ENCODE measurements around the gene SMIM30. TPM values are rescaled to one million over a fixed set of nuclear protein-coding genes. Genes with fewer than 3 reads are reported as not detected.
A peak's percentile ranks its signal among the peaks of the same experiment; 100 is the strongest.
"Not testable (repeated sequence)": the region's sequence is repeated elsewhere in the genome, so short reads cannot be mapped to it uniquely, and the experiment has no call there.

Gene SMIM30
- total RNA-seq, 2 experiments from 2014 or later, result 2.7 to 3.5 TPM

GRCh38 chr7:113119429-113119828, 1.1 kb upstream of the SMIM30 start:
- H3K36me3 ChIP-seq (ENCODE audit: insufficient read depth, low read length), result peaks cover 8% of the 10 kb centered on the region
- DNase-seq (no peak), ATAC-seq (ENCODE audit: poor library complexity) (no peak)
- Mint-ChIP-seq H3K9me3 (no peaks in the 10 kb centered on the region), H3K27me3 (no peaks in the 10 kb centered on the region), H3K27ac (peak overlapping the region; percentile 88), H3K36me3 (ENCODE audit: low read depth) (peaks cover 21% of the 10 kb centered on the region), H3K4me3 (peak overlapping the region; percentile 94), H3K4me1 (ENCODE audit: low read depth) (peaks cover 21% of the 10 kb centered on the region)
- H3K4me3 ChIP-seq (ENCODE audit: low read length), result no peak overlapping the region
- H3K27ac ChIP-seq (ENCODE audit: low read depth in 1 of 2, low read length in 2 of 2), result no peak overlapping the region
- intact Hi-C loops (cut with DNase I, micrococcal nuclease), result loop anchor here (2.0 to 10.0 kb wide), 7 partner anchors 177 to 1557 kb away; partner anchors contain the start of genes DOCK4 (in 1 of the 2), IFRD1 (in 1 of the 2), IMMP2L (in 1 of the 2) and ZNF277 (in 1 of the 2)
- H3K9me3 ChIP-seq (ENCODE audit: control insufficient read depth in 1 of 2, insufficient read depth in 1 of 2, low read length in 2 of 2), result no peaks in the 10 kb centered on the region
- ChIA-PET POLR2A (no interaction called here), CTCF (no interaction called here)
- no peak for TF ChIP-seq CTCF (IDR thresholded peaks at IDR 0.05)
- peaks cover 4% of the 10 kb centered on the region for H3K4me1 ChIP-seq (ENCODE audit: insufficient read depth, low read length)
- H3K27me3 ChIP-seq (ENCODE audit: control insufficient read depth in 1 of 2, insufficient read depth in 2 of 2, low read length in 2 of 2), result no peaks in the 10 kb centered on the region

- POLR2A ChIA-PET; H3K27ac Mint-ChIP-seq; H3K9me3 Mint-ChIP-seq; H3K4me3 ChIP-seq (ENCODE audit: low read length); H3K9me3 ChIP-seq (ENCODE audit: control insufficient read depth in 1 of 2, insufficient read depth in 1 of 2, low read length in 2 of 2); H3K27me3 Mint-ChIP-seq; H3K4me1 ChIP-seq (ENCODE audit: insufficient read depth, low read length); H3K27ac ChIP-seq (ENCODE audit: low read depth in 1 of 2, low read length in 2 of 2); H3K27me3 ChIP-seq (ENCODE audit: control insufficient read depth in 1 of 2, insufficient read depth in 2 of 2, low read length in 2 of 2); H3K36me3 ChIP-seq (ENCODE audit: insufficient read depth, low read length); ATAC-seq (ENCODE audit: poor library complexity): not testable (repeated sequence)
- H3K36me3 Mint-ChIP-seq (ENCODE audit: low read depth), result peaks cover 23% of the 10 kb centered on the region
- CTCF ChIA-PET, result interaction anchor here (0.6 kb wide), 1 partner anchor 24 kb away, joined by 3 read pairs; no protein-coding TSS in a partner anchor
- intact Hi-C loops (cut with DNase I, micrococcal nuclease), result loop anchor here (5.0 to 10.0 kb wide), 6 partner anchors 175 to 1555 kb away; partner anchors contain the start of genes DOCK4 (in 1 of the 2), IFRD1 (in 1 of the 2), IMMP2L (in 1 of the 2) and ZNF277 (in 1 of the 2)
- H3K4me3 Mint-ChIP-seq, result peak overlapping the region; percentile 71
- peaks cover 21% of the 10 kb centered on the region for H3K4me1 Mint-ChIP-seq (ENCODE audit: low read depth)
- peak in 2 of 14 experiments; percentile 9 to 15 for DNase-seq
These were observed 980 bp downstream of the SMIM30 start for GRCh38 chr7:113117374-113117774.

- Histone ChIP-seq H3K36me3 (ENCODE audit: insufficient read depth, low read length) (peaks cover 8% of the 10 kb centered on the region), H3K27me3 (ENCODE audit: control insufficient read depth in 1 of 2, insufficient read depth in 2 of 2, low read length in 2 of 2) (no peaks in the 10 kb centered on the region), H3K4me3 (ENCODE audit: low read length) (no peak overlapping the region), H3K4me1 (ENCODE audit: insufficient read depth, low read length) (peaks cover 3% of the 10 kb centered on the region), H3K9me3 (ENCODE audit: control insufficient read depth in 1 of 2, insufficient read depth in 1 of 2, low read length in 2 of 2) (no peaks in the 10 kb centered on the region), H3K27ac (ENCODE audit: low read depth in 1 of 2, low read length in 2 of 2) (no peak overlapping the region)
- ChIA-PET POLR2A (no interaction called here), CTCF (no interaction called here)
- H3K4me3 Mint-ChIP-seq, result no peak overlapping the region
- peak in 1 of 14 experiments; percentile 11 for DNase-seq
- intact Hi-C loops (cut with DNase I, micrococcal nuclease), result loop anchor here in 1 of 2 experiments (10.0 kb wide), 1 partner anchor 719 kb away; no protein-coding TSS in a partner anchor
- H3K9me3 Mint-ChIP-seq, result no peaks in the 10 kb centered on the region
- TF ChIP-seq CTCF (IDR thresholded peaks at IDR 0.05), result no peak
- H3K36me3 Mint-ChIP-seq (ENCODE audit: low read depth), result peaks cover 23% of the 10 kb centered on the region
- no peak overlapping the region for H3K27ac Mint-ChIP-seq
- no peak for ATAC-seq (ENCODE audit: poor library complexity)
- H3K27me3 Mint-ChIP-seq, result no peaks in the 10 kb centered on the region
- H3K4me1 Mint-ChIP-seq (ENCODE audit: low read depth), result peaks cover 16% of the 10 kb centered on the region
These were observed 4.4 kb downstream of the SMIM30 start for GRCh38 chr7:113113912-113114311.

GRCh38 chr7:113109718-113110117, 8.6 kb downstream of the SMIM30 start:
- peaks cover 6% of the 10 kb centered on the region for H3K36me3 Mint-ChIP-seq (ENCODE audit: low read depth)

More at GRCh38 chr7:113109718-113110117, 8.6 kb downstream of the SMIM30 start:
- ChIA-PET CTCF (no interaction called here), POLR2A (no interaction called here)
- no peaks in the 10 kb centered on the region for H3K4me1 ChIP-seq (ENCODE audit: insufficient read depth, low read length)
- no peaks in the 10 kb centered on the region for H3K27me3 ChIP-seq (ENCODE audit: control insufficient read depth in 1 of 2, insufficient read depth in 2 of 2, low read length in 2 of 2)
- intact Hi-C loops (cut with DNase I, micrococcal nuclease), result loop anchor here in 1 of 2 experiments (10.0 kb wide), 1 partner anchor 715 kb away; no protein-coding TSS in a partner anchor
- Mint-ChIP-seq H3K4me1 (ENCODE audit: low read depth) (no peaks in the 10 kb centered on the region), H3K27me3 (no peaks in the 10 kb centered on the region), H3K27ac (no peak overlapping the region), H3K9me3 (no peaks in the 10 kb centered on the region), H3K4me3 (no peak overlapping the region)
- no peak overlapping the region for H3K27ac ChIP-seq (ENCODE audit: low read depth in 1 of 2, low read length in 2 of 2)
- no peak overlapping the region for H3K4me3 ChIP-seq (ENCODE audit: low read length)
- no peak for ATAC-seq (ENCODE audit: poor library complexity)
- no peak for TF ChIP-seq CTCF (IDR thresholded peaks at IDR 0.05)
- H3K9me3 ChIP-seq (ENCODE audit: control insufficient read depth in 1 of 2, insufficient read depth in 1 of 2, low read length in 2 of 2), result no peaks in the 10 kb centered on the region
- no peak for DNase-seq
- H3K36me3 ChIP-seq (ENCODE audit: insufficient read depth, low read length), result no peaks in the 10 kb centered on the region

Measured in CD4-positive, alpha-beta T cell (primary cell).